HepG2 (cell line): Measurements from ENCODE around the gene PLCB1. TPM values are rescaled to one million over a fixed set of nuclear protein-coding genes. Genes with fewer than 3 reads are reported as not detected.
A peak's percentile ranks its signal among the peaks of the same experiment; 100 is the strongest.

ENCODE experiments used
- DMTF1 ChIP-seq: sonication (generic); formaldehyde crosslinking; IDR thresholded peaks from 2 replicates; pipeline ENCODE4 v1.4.0; 2020; ENCODE audit warnings: mild to moderate bottlenecking, missing genetic modification reagents
- EEA1 ChIP-seq: sonication (generic); formaldehyde crosslinking; IDR thresholded peaks from 2 replicates; pipeline ENCODE4 v1.5.1; 2020; ENCODE audit warnings: mild to moderate bottlenecking, missing genetic modification reagents, borderline replicate concordance
- HNRNPLL ChIP-seq: fragments of 200-400 bp; formaldehyde crosslinking; IDR thresholded peaks from 2 replicates; pipeline ENCODE4 v1.6.1; 2017; ENCODE audit warnings: mild to moderate bottlenecking, low read depth, low read length; ENCODE audit not compliant: poor library complexity, severe bottlenecking
- MZF1 ChIP-seq: sonication (generic); formaldehyde crosslinking; IDR thresholded peaks from 2 replicates; pipeline ENCODE4 v1.8.1; 2023; ENCODE audit warnings: mild to moderate bottlenecking, missing genetic modification reagents, borderline replicate concordance
- NR2F6 ChIP-seq, 2 experiments: IDR thresholded peaks; 2 replicates each; pipeline ENCODE4 v1.6.1; 2016; ENCODE audit warnings: antibody characterized with exemption in 1 of 2, mild to moderate bottlenecking in 1 of 2
- PITX1 ChIP-seq: sonication (generic); formaldehyde crosslinking; IDR thresholded peaks from 2 replicates; pipeline ENCODE4 v1.5.1; 2020; ENCODE audit warnings: mild to moderate bottlenecking, missing genetic modification reagents
- ZMYM4 ChIP-seq: sonication (generic); formaldehyde crosslinking; IDR thresholded peaks from 2 replicates; pipeline ENCODE4 v1.8.1; 2023; ENCODE audit warnings: mild to moderate bottlenecking, missing genetic modification reagents
- ZNF281 ChIP-seq: sonication (generic); formaldehyde crosslinking; IDR thresholded peaks from 2 replicates; pipeline ENCODE4 v1.4.0; 2020; ENCODE audit warnings: missing genetic modification reagents, borderline replicate concordance
- ZNF317 ChIP-seq: sonication (generic); formaldehyde crosslinking; IDR thresholded peaks from 2 replicates; pipeline ENCODE4 v1.5.0; 2020; ENCODE audit warnings: mild to moderate bottlenecking, missing genetic modification reagents
- ZNF407 ChIP-seq: sonication (generic); formaldehyde crosslinking; IDR thresholded peaks from one replicate; pipeline ENCODE4 v1.5.1; 2020; ENCODE audit warnings: mild to moderate bottlenecking, missing genetic modification reagents; ENCODE audit errors: not compliant biosample characterization
- ZNF570 ChIP-seq: sonication (generic); formaldehyde crosslinking; IDR thresholded peaks from 2 replicates; pipeline ENCODE4 v1.4.0; 2020; ENCODE audit warnings: mild to moderate bottlenecking, missing genetic modification reagents, borderline replicate concordance
- ZNF660 ChIP-seq: sonication (generic); formaldehyde crosslinking; IDR thresholded peaks from 2 replicates; pipeline ENCODE4 v1.5.1; 2020; ENCODE audit warnings: mild to moderate bottlenecking, low read depth, missing genetic modification reagents, borderline replicate concordance
- ZNF879 ChIP-seq: sonication (generic); formaldehyde crosslinking; IDR thresholded peaks from 2 replicates; pipeline ENCODE4 v1.8.1; 2023; ENCODE audit warnings: missing genetic modification reagents
- polyA plus RNA-seq, 8 experiments: library from polyadenylated mRNA; depleted of rRNA in 3 of 8; stranded (reverse) in 7 of 8; unstranded in 1 of 8; fragments of >200 nt; fragmentation: Illumina TruSeq in 4 of 8; extraction: Trizol in 4 of 8; gene quantifications; 2 replicates each; pipeline versions ENCODE4 v1.2.1 to v1.2.3, GENCODE V29; 2011 to 2016; ENCODE audit warnings: low read depth in 4 of 8, missing spikeins in 1 of 8, mixed read lengths in 1 of 8; ENCODE audit not compliant: insufficient read depth in 1 of 8
- total RNA-seq, 5 experiments: library from RNA; depleted of rRNA; stranded (reverse); fragments of >200 nt; fragmentation: Illumina TruSeq; extraction: Trizol; gene quantifications; 2 replicates each; pipeline ENCODE4 v1.2.3, GENCODE V29; 2016; ENCODE audit warnings: low read depth in 1 of 5
- TF ChIP-seq, protein P1 (sequence below): sonication (generic); formaldehyde crosslinking; IDR thresholded peaks from 2 replicates; pipeline ENCODE4 v1.4.0; 2020; ENCODE audit warnings: low read depth, mild to moderate bottlenecking, missing genetic modification reagents

The PLCB1 gene
- total and polyA plus RNA-seq, 2 of the 13 experiments (the other 11 are each of a cell fraction or from before 2014, with no cell fraction given), result 42.4 to 55.9 TPM

DNA sequence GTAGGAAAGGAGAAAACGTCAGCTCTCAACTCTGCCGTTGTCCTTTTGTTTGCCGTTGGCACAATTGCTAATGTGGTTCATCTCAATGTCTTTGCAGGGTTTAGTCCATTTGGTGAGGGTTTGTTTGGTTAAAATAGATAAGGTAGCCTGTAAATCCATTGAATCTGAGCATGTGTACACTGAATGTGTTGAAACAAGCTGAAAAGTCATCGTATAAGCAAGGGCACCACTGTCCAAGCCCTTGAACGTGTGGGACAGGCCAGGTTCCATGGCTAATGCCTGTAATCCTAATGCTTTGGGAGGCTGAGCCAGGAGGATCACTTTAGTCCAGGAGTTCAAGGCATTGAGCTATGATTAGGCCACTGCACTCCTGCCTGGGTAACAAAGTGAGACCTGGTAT is 712.1 kb downstream of the PLCB1 start (continued):
- TF ChIP-seq ZNF660 (CRISPR knock-in tag), result no peak
- peak; percentile 89 for TF ChIP-seq ZMYM4
- TF ChIP-seq HNRNPLL, result no peak
- no peak for TF ChIP-seq ZNF407 (CRISPR knock-in tag)
- TF ChIP-seq MZF1, result no peak
- TF ChIP-seq DMTF1 (CRISPR knock-in tag), result no peak
- TF ChIP-seq ZNF570 (CRISPR knock-in tag), result no peak
- peak; percentile 37; the same call in 1 of the 2 replicates for TF ChIP-seq ZNF281 (CRISPR knock-in tag)
- TF ChIP-seq NR2F6 (IDR thresholded peaks at IDR 0.05), result peak; percentile 43; the same call in 1 of the 2 replicates
- TF ChIP-seq NR2F6 (CRISPR knock-in tag; IDR thresholded peaks at IDR 0.05), result no peak
- TF ChIP-seq ZNF317 (CRISPR knock-in tag), result no peak
- no peak for TF ChIP-seq EEA1 (CRISPR knock-in tag)
- peak; percentile 92 for TF ChIP-seq PITX1 (CRISPR knock-in tag)
- TF ChIP-seq, protein P1, sequence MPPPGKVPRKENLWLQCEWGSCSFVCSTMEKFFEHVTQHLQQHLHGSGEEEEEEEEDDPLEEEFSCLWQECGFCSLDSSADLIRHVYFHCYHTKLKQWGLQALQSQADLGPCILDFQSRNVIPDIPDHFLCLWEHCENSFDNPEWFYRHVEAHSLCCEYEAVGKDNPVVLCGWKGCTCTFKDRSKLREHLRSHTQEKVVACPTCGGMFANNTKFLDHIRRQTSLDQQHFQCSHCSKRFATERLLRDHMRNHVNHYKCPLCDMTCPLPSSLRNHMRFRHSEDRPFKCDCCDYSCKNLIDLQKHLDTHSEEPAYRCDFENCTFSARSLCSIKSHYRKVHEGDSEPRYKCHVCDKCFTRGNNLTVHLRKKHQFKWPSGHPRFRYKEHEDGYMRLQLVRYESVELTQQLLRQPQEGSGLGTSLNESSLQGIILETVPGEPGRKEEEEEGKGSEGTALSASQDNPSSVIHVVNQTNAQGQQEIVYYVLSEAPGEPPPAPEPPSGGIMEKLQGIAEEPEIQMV (CRISPR knock-in tag), result no peak
- TF ChIP-seq ZNF879 (CRISPR knock-in tag), result no peak
